ENCODE results near the gene ATP2B3.

The ATP2B3 gene

GRCh38 chrX:153517423-153517822 lies at the start of gene ATP2B3:
Gene ATP2B3, plus strand, starts transcription at chrX:153517642. Its CDS starts 18,606 bp downstream, at chrX:153536248.
- DNase-seq (ENCODE audit: low read depth): no peak

- DNase-seq (ENCODE audit: low read depth): no peak
Measured at GRCh38 chrX:153468008-153468580, 49.3 kb upstream of the ATP2B3 start.

GRCh38 chrX:153469811-153470410 lies 47.5 kb upstream of the ATP2B3 start:
- no peak for DNase-seq (ENCODE audit: low read depth)

- DNase-seq (ENCODE audit: low read depth): peak; percentile 70
Measured at GRCh38 chrX:153470411-153471363, 46.8 kb upstream of the ATP2B3 start, which contains the start of gene HAUS7. Gene HAUS7, minus strand, starts transcription at chrX:153470576. Its CDS starts 19 bp downstream, at chrX:153470557.

- DNase-seq (ENCODE audit: low read depth): no peak
Measured at GRCh38 chrX:153471663-153472280, 45.7 kb upstream of the ATP2B3 start.

GRCh38 chrX:153473126-153473525 lies 44.3 kb upstream of the ATP2B3 start:
- DNase-seq (ENCODE audit: low read depth): no peak

- no peak for DNase-seq (ENCODE audit: low read depth)
Measured at GRCh38 chrX:153474266-153474665, 43.2 kb upstream of the ATP2B3 start.

- DNase-seq (ENCODE audit: low read depth): no peak
Measured at GRCh38 chrX:153474718-153475117, 42.7 kb upstream of the ATP2B3 start.

- no peak for DNase-seq (ENCODE audit: low read depth)
Measured at GRCh38 chrX:153475271-153475670, 42.2 kb upstream of the ATP2B3 start.

GRCh38 chrX:153475751-153476281 lies 41.6 kb upstream of the ATP2B3 start:
- no peak for DNase-seq (ENCODE audit: low read depth)

- DNase-seq (ENCODE audit: low read depth): no peak
Measured at GRCh38 chrX:153476666-153477363, 40.6 kb upstream of the ATP2B3 start.

GRCh38 chrX:153477364-153477857 lies 40.0 kb upstream of the ATP2B3 start:
- no peak for DNase-seq (ENCODE audit: low read depth)

- no peak for DNase-seq (ENCODE audit: low read depth)
Measured at GRCh38 chrX:153477901-153478300, 39.5 kb upstream of the ATP2B3 start.

- DNase-seq (ENCODE audit: low read depth): no peak
Measured at GRCh38 chrX:153478746-153479145, 38.7 kb upstream of the ATP2B3 start.

- no peak for DNase-seq (ENCODE audit: low read depth)
Measured at GRCh38 chrX:153481043-153481442, 36.4 kb upstream of the ATP2B3 start.

- no peak for DNase-seq (ENCODE audit: low read depth)
Measured at GRCh38 chrX:153482376-153483015, 34.9 kb upstream of the ATP2B3 start.

- no peak for DNase-seq (ENCODE audit: low read depth)
Measured at GRCh38 chrX:153485396-153486080, 31.9 kb upstream of the ATP2B3 start.

- no peak for DNase-seq (ENCODE audit: low read depth)
Measured at GRCh38 chrX:153486171-153486570, 31.3 kb upstream of the ATP2B3 start.

GRCh38 chrX:153487590-153488071 lies 29.8 kb upstream of the ATP2B3 start:
- no peak for DNase-seq (ENCODE audit: low read depth)

Measured in GM04504 (cell line).